Left renal cortex interstitium (tissue), 4 donors: ENCODE data around the gene CEP89. TPM values are rescaled to one million over a fixed set of nuclear protein-coding genes. Genes with fewer than 3 reads are reported as not detected.
"Not testable (repeated sequence)": the region's sequence is repeated elsewhere in the genome, so short reads cannot be mapped to it uniquely, and the experiment has no call there.

Experiments
- DNase-seq, 4 donors: peaks; one replicate each; pipeline ENCODE4 v3.0.0-alpha.2; 2013; ENCODE audit warnings: low read depth in 4 of 4, low spot score in 2 of 4, missing footprints in 1 of 4
- polyA plus RNA-seq, 4 donors: library from polyadenylated mRNA; unstranded; fragments of 120-200 nt; gene quantifications; one replicate each; pipeline ENCODE4 v1.2.1, GENCODE V29; 2013; ENCODE audit not compliant: insufficient read length in 4 of 4

Gene CEP89
- polyA plus RNA-seq, 4 donors: 29.0 to 35.9 (median 32.6) TPM

DNA sequence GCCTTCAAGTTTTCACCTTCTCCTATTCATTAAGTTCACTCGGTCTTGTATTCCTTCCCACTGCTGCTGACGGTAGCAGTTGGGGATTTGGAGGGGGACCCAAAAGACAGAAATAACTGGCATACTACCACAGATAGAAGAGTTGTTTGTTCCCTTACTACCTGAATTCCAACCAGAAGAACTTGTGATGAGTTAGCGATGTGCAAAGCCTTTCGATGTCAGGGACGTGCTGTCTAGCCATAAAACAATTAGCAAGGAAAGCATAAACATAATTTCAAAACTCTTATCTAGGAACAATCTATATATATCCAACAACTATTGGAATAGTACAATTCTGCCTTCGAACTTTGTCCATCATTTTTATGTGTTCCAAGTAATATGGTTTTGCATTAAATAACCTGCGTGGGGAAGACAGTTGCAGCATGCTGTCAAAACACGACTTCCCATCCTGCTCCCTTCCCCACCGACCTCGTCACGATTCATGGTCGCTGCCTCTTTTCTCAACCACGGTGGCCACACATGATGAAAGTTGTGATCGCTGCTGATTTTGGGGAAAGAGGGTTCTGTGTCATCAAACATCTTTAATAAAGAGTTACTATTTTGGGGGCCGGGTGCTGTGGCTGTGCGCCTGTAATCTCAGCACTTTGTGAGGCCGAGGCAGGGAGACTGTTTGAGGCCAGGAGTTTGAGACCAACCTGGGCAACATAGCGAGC is 98.4 kb downstream of the CEP89 start:
- no peak for DNase-seq

DNA sequence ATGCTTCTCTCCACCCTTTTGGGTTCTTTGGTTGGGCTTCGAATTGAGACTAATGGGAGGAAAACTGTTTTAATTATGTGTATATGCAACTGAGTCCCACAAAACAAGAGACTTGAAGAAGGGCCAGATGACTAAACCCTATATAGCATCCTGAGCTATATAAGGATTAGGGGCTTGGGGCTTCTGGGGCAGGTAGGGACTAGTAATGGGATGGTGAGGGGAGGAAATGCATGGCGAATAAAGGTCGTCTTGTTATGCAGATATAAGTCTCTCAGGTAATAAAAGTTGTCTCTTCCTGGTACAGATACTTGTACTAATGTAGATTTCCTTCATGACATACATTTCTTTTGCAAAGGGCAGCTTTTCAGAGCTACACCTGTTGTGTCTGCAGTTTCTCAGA is 99.4 kb downstream of the CEP89 start:
- DNase-seq: no peak

DNA sequence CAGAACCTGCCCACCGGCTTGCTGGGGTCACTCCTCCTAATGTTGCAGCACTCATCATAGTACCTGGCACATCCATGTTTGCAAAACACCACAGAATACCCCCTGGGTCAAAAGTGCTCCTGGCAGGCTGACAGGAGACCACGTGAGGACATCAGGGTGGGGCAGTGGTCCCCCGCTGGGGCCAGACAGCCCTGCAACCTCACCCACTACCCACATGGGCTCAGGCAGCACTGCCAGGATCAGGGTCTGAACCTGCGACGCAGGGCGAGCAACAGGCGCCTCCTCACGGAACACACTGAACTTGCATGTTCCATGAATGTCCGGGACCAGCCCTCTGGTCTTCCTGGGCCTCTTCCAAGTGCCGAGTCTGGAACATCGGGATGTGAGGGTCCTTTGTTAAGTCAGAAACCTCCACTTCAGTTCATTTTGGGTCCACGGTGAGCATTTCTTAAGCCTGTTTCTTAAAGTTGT is 100.7 kb downstream of the CEP89 start:
- DNase-seq: no peak

DNA sequence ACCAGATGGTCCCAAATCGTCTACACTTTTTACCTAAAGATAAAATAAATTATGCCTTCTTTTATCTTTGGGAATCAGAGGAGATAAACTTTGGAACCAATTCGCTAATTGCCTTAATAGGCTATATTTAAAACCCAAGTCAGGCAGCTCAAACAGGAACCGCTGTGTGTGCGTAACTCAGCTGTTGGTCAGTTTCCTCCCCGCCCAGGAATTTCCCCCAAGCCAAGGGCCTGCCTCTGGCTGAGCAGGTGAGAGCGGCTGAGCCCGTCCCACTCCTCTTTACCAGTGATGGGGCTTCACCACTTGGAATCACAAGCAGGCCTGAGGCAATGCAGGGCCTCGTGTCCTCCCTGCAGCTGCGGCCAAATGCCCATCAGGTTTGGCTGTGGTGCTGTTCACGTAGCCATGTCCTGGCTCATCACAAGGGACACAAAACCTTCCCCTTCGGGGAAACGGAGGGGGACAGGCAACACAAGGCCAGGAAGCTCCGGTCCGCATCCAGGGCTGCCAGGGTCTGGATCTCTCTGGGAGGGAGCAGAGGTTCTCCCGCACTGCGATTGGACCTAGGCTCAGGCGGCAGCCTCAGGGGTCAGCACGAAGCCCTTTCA is 101.7 kb downstream of the CEP89 start:
- no peak for DNase-seq

DNA sequence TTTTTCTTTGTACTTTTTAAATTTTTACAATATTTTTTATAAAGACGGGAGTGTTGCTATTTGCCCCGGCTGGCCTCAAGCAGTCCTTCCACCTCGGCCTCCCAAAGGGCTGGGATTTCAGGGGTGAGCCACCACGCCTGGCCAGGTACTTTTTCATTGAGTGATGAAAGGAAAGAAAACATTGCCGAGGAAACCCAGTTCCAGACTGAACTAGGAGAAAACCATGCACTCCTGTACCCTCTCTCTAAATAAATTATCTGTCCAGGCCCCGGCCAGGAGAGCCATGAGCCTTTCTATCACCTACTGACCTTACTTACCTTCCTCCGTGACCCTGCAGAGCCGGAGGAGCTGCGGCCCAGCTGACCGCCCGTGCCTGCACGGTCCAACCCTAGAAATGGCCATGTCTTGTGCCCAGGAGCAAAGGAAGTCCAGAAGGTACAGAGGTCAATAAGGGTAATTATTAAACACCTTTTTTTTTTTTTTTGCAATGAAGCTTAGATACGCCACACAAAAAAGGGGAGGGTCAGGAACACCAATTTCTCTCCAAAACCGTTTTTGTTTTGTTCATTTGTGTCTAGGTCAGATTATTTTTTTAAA is 102.3 kb downstream of the CEP89 start, which contains the start of gene SLC7A9:
Gene SLC7A9, minus strand, starts transcription at position 399 of the 597 bp plus-strand sequence. CDS start 1,233 bp downstream, outside the sequence.
- no peak for DNase-seq

DNA sequence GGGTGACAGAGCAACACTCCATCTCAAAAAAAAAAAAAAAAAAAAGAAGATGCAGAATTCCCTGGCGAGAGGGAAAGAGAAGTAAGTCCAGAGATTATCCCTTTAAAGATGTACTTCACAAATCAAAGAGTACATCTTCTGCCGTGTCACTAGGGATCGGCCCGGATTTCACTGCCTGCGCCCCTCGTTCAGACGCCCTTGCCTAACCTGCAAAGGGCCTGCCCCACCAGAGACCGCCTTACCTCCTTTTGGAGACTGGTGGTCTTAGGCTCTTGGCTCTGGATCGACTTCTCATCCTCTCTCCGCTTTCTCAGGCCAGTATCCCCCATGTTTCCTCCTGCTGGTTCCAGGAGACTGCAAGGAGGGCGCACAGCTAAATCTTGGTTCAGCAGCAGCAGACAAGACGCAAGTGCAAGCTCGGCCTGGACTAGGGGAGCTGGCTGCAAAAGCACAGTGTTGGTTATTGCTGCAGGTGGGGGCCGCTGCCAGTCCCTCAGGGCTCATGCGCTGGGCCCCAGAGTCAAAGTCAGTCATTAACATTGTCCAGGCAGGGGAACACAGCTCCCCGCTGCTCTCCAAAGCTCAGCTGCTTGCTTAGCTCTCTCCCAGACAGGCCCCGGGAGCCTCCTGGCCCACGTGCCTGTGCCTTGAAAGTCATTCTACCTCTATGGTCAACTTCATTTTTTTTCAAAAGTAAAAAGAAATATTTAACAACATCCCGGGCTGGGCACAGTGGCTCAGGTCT is 103.4 kb downstream of the CEP89 start:
- DNase-seq: no peak

DNA sequence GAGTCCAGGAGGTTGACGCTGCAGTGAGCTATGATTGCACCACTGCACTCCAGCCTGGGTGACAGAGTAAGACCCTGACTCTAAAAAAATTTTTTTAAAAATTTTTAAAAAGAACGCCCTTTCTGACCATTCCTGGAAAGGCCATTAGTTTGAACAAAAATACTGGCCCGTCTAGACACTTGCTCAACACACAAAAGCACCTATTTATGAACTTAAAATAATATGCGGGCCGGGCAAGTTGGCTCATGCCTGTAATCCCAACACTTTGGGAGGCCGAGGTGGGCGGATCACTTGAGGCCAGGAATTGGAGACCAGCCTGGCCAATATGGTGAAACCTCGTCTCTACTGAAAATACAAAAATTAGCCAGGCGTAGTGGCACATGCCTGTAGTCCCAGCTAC is 104.3 kb downstream of the CEP89 start:
- not testable (repeated sequence) for DNase-seq

DNA sequence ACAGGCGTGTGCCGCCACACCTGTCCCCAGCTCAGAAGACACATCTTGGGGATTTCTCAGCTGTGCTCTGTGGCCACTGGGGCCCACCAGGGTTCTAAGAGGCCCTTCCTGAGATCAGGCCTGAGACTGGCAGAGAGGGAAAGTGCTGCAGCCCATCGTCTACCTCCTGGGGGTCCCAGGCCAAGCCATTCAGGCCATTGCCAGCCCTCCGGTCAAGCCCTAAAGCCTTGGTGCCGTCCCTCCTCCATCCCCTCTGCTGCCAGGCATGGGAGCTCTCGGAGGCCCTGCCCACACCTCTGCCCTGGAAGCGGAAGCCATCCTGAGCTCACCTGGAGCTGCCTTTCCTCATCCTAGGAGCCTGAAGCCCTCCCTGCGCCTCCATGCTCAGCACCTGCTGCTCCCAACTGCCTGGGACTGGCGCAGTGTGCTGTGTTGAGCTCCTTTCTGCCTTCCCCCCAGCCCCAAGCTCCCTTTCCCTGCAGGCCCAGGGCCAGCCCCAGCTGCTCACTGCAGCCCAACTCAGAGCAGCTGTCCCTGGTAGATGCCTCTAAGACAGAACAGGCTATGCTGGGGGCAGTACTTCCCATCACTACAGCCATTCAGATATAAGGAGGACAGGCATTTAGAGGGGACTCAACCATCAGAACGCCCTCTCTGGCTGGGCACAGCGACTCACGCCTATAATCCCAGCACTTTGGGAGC is 105.0 kb downstream of the CEP89 start:
- DNase-seq: no peak

DNA sequence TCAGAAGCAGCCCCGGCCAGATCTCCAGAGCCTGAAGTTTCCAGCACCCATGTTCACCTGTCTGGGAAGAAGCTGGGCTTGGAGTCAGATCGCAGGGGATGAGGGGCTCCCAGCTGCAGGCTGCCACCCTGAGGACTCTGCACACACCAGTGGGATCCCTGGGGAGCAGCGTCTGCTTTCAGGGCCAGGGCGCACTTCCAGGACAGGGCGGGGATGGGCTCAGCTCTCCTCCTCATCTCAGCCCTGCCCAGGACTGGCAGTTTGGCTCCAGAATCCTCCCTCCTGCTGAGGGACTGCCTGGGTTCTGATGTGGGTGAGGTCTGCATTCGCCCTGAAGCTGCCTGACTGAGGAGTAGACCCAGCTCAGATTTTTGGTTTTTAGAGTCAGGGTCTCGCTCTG is 105.7 kb downstream of the CEP89 start:
- DNase-seq: no peak

DNA sequence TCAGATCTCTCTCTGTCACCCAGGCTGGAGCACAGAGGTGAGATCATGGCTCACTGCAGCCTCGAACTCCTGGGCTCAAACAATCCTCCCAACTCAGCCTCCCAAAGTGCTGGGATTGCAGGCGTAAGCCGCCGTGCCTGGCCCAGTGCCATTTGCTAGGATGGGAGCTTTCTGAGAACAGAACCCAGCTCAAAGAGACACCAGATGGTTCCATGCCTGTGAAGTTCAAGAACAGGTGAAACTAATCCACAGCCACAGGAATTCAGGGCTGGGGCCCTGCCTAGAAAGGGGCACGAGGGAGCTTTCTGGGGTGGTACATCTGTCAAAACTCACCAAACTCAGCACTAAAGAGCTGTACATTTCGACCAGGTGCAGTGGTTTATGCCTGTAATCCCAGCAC is 106.4 kb downstream of the CEP89 start:
- no peak for DNase-seq

DNA sequence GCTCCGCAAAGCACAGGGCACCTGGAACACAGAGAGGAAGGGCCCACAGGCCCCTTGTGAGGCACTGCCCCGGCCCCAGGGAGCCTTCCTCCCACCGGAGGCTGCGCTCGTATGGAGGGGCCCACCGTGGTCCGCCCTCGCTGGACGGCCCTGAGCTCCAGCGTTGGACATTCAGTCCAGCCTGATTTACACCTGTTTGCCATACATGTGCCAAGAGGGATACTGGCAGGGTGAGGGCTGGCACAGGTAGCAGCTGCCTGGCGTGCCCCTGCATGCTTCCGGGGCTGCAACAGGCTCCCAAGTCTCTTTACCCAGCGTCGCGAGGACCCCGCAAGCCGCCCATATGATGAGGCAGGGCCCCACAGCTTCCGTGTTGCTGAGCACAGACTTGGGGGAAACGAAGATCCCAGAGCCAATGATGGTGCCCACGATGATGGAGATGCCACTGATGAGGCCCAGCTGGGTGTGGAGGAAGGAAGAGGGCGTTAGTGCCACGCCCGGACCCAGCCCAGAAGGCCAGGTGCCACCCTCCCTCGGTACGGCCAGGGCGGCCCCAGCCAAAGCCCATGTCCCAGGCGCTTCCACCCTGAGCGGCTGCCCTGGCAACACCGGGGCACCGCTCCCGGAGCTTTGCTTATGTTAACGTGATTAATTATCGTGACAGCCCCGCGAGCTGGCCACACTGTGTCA is 107.3 kb downstream of the CEP89 start:
- no peak for DNase-seq

DNA sequence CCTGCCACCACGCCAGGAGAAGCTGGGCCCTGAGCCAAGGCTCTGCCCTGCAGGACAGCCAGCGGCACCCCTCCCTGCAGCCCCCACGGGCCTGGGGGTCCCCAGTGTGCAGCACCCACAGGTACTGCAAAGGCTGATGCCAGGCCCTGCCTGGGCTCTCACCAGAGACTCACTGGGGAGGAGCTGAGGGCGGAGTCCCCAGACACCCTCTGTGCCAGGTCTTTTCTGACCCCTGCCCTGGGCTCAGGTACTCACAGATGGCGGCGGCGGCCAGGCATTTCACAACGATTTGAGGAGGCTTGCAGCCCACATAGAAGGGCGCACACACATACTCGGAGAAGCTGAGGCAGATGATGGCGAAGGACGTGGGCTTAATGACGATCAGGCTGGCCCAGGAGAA is 107.9 kb downstream of the CEP89 start:
- no peak for DNase-seq

DNA sequence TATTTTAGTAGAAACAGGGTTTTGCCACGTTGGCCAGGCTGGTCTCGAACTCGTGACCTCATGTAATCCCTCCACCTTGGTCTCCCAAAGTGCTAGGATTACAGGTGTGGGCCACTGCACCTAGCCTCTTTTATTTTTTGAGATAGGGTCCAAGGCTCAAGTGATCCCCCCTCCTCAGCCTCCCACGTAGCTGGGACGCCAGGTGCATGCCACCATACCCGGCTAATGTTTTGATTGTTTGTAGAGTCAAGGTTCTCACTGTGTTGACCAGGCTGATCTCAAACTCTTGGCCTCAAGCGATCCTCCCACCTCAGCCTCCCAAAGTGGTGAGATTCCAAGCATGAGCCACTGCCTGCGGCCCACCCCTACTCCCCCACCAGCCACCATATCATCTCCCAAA is 108.5 kb downstream of the CEP89 start:
- DNase-seq: no peak

DNA sequence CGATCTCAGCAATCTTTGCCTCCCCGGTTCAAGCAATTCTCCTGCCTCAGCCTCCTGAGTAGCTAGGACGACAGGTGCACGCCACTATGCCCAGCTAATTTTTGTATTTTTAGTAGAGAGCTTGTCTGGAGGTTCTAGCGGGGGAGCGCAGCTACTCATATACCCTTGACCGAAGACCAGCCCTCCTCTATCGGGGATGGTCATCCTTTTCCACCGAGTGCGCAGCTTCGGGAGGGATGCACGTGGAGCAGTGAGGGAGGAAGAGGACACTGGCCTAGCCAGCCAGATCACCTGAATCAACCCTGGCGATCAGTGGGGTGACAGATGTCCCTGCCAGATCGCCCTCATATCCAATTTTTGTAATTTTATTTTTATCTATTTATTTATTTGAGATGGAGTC is 109.0 kb downstream of the CEP89 start:
- no peak for DNase-seq

DNA sequence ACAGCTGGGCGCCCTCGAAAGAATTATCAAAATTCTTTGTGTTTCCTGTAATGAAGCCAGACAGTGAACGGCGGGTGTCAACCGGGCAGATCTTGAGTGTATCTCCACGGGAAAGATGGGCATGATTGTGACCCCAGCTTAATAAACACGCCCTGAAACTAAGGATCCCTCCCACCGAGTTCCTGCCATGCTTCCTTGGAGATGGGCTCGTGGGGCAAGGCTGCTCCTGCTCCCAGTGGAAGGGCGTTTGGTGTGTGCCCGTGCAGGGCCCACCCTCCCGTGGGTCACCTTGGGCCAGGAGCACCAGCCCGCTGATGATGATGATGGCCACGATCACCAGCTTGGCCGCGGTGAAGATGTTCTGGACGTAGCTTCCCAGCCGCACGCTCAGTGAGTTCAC is 109.6 kb downstream of the CEP89 start:
- DNase-seq: no peak

DNA sequence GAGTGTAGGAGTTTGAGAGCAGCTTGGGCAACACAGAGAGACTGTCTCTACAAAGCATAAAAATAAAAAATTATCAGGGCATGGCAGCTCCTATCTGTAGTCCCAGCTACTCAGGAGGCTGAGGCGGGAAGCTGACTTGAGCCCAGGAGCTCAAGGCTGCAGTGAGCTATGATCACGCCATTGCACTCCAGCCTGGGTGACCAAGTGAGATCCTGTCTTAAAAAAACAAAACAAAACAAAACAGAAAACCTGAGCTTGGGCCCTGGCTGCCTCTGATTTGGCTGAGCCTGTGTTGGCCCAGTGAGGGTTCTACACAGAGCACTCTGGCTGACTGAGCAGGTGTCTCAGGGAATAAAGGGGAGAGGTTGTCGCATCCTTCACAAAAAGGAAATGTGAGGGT is 110.2 kb downstream of the CEP89 start:
- DNase-seq: no peak

DNA sequence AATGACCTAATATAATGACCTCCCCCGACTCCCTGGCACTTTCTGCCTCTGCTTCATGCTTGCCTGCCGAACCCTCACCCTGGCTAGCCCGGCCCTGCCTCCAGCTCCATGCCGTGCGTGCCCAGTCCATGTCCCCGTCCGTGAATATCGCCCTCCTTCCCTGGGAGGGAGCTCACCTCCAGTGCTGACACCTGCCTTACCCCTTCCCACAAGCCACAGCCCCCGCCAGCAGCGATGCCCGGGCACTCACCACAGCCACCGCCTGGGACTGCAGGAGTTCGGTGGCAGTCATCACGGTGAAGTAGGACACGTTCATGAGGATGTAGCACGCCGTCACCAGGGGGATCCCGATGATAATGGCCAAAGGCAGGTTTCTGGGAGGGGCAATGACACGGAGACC is 112.2 kb downstream of the CEP89 start:
- no peak for DNase-seq

DNA sequence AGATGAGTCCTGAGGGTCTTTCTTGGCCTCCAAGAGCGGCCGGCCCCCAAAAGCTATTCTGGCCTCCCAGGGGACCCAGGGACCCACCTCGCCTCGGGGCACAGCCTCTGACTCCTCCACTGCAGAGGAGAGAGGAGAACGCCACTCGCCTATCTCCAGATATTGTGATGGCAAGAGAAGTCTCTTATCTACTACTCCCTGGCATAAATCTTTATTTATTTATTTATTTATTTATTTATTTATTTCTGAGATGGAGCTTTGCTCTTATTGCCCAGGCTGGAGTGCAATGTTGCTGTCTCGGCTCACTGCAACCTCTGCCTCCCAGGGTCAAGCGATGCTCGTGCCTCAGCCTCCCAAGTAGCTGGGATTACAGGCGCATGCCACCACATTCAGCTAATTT is 113.2 kb downstream of the CEP89 start:
- DNase-seq: no peak

DNA sequence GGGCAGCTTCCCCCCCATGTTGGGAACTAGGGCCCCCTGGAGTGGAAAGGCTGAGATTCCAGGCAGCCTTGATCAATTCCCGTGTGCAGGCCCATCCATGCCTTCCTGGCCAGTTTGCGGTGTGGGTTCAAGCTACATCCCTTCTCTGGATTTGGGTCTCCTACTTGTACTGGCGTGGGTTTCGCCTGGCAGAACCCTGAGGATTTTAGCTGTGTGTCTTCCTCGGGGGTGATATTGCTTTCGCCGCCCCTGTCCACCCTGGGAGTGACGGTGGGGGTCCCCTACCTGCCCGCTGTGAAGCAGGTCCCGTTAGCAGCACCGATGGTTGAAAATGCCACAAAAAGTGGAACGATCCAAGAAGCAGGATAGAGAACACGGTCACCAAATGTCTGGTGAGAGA is 113.6 kb downstream of the CEP89 start:
- DNase-seq: no peak

DNA sequence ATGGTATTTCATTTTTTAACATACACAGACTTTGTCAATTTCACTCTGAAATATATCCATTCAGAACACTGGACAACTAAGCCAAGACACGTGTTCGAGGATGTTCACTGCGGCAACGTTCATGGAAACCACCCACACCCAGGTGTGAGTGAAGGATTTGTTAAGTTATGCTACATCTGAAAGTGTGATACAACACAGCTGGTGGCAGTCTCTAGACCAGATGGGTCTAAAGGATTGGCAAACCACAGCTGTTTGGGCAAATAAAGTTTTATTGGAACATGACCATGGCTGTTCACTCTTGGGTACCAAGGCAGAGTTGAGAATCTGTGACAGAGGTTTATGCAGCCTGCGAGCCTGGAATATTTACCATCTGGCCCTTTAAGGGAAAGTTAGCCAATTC is 114.2 kb downstream of the CEP89 start:
- no peak for DNase-seq
